SU-DHL-6 (cell line): ENCODE data around the gene HTT.
"Not testable (repeated sequence)": the region's sequence is repeated elsewhere in the genome, so short reads cannot be mapped to it uniquely, and the experiment has no call there.

ENCODE experiments used
- H2AFZ ChIP-seq: fragments of 200-600 bp; sonication (generic); 2 replicates; pipeline ENCODE4 v1.6.1; 2014; ENCODE audit warnings: low read depth, mild to moderate bottlenecking, moderate library complexity, mixed read lengths, antibody characterized with exemption, low read length; ENCODE audit not compliant: severe bottlenecking
- H3F3A ChIP-seq: fragments of 200-600 bp; shearing (Covaris generic); 2 replicates; pipeline ENCODE4 v1.6.0; 2016; ENCODE audit warnings: antibody characterized with exemption, mild to moderate bottlenecking; ENCODE audit not compliant: insufficient read depth
- H3K27ac ChIP-seq: fragments of 200-600 bp; sonication (generic); 2 replicates; pipeline ENCODE4 v1.5.1; 2016; ENCODE audit warnings: low read depth, mild to moderate bottlenecking, low read length, moderate library complexity, mixed read lengths
- H3K27me3 ChIP-seq: fragments of 200-600 bp; sonication (generic), shearing (Covaris generic); 2 replicates; pipeline ENCODE4 v1.6.0; 2014; ENCODE audit warnings: mild to moderate bottlenecking, low read length
- H3K36me3 ChIP-seq: fragments of 200-600 bp; sonication (generic); 2 replicates; pipeline ENCODE4 v1.6.1; 2014; ENCODE audit warnings: mild to moderate bottlenecking, low read length, mixed read lengths
- H3K4me2 ChIP-seq: fragments of 300-600, 200-600 bp; shearing (Covaris generic), sonication (generic); 2 replicates; pipeline ENCODE4 v1.6.0; 2014; ENCODE audit warnings: low read length, low read depth, mild to moderate bottlenecking; ENCODE audit not compliant: poor library complexity, severe bottlenecking
- H3K4me3 ChIP-seq: fragments of 200-600 bp; sonication (generic); 2 replicates; pipeline ENCODE4 v1.5.1; 2014; ENCODE audit warnings: antibody characterized with exemption, low read length, mild to moderate bottlenecking, mixed read lengths; ENCODE audit not compliant: insufficient read depth, poor library complexity, severe bottlenecking
- H3K79me2 ChIP-seq: fragments of 200-600 bp; sonication (generic); 2 replicates; pipeline ENCODE4 v1.6.1; 2014; ENCODE audit warnings: mild to moderate bottlenecking, low read length, moderate library complexity; ENCODE audit not compliant: insufficient read depth
- H3K9ac ChIP-seq: fragments of 200-600 bp; sonication (generic); 2 replicates; pipeline ENCODE4 v1.7.0; 2014; ENCODE audit warnings: mild to moderate bottlenecking, low read length
- H3K9me2 ChIP-seq: fragments of 200-600 bp; sonication (generic); replicated peaks from 2 replicates; pipeline ENCODE4 v1.6.1; 2014; ENCODE audit warnings: low read length; ENCODE audit not compliant: insufficient read depth
- H3K9me3 ChIP-seq: fragments of 200-600 bp; sonication (generic); 2 replicates; pipeline ENCODE4 v1.6.1; 2014; ENCODE audit warnings: low read length, mixed read lengths; ENCODE audit not compliant: insufficient read depth
- H4K20me1 ChIP-seq: fragments of 200-600 bp; sonication (generic); 2 replicates; pipeline ENCODE4 v1.6.1; 2014; ENCODE audit warnings: low read depth, mild to moderate bottlenecking, antibody characterized with exemption, low read length, moderate library complexity, mixed read lengths
- CTCF ChIP-seq: fragments of 200-600 bp; sonication (generic); IDR thresholded peaks from one replicate; pipeline ENCODE4 v1.5.1; 2017; ENCODE audit warnings: antibody characterized with exemption, mild to moderate bottlenecking, low read length, moderate library complexity; ENCODE audit not compliant: insufficient read depth, poor library complexity, severe bottlenecking
- EZH2phosphoT487 ChIP-seq: fragments of 200-600 bp; sonication (generic), shearing (Covaris generic); conservative IDR thresholded peaks from 2 replicates; pipeline ENCODE4 v1.6.1; 2018; ENCODE audit warnings: mild to moderate bottlenecking, antibody characterized with exemption, low read length, moderate library complexity, mixed read lengths

Gene HTT

GRCh38 chr4:3160438-3160837 is 86.0 kb downstream of the HTT start:
- no peaks in the 10 kb centered on the region for H3K27me3 ChIP-seq
- H3K79me2 ChIP-seq = no peaks in the 10 kb centered on the region
- H3K4me2 ChIP-seq = no peak overlapping the region
- H4K20me1 ChIP-seq = no peaks in the 10 kb centered on the region
- H3K36me3 ChIP-seq = peaks cover 26% of the 10 kb centered on the region
- H3K4me3 ChIP-seq = no peak overlapping the region
- H3K9me3 ChIP-seq = no peaks in the 10 kb centered on the region
- H3K9ac ChIP-seq = no peak overlapping the region
- no peaks in the 10 kb centered on the region for H3K9me2 ChIP-seq
- H2AFZ ChIP-seq = no peak overlapping the region
- TF ChIP-seq EZH2phosphoT487 (no peak), CTCF (no peak)
- no peak overlapping the region for H3K27ac ChIP-seq
- H3F3A ChIP-seq = no peaks in the 10 kb centered on the region

- H3K9me2 ChIP-seq, H2AFZ ChIP-seq: not testable (repeated sequence)
- peaks cover 26% of the 10 kb centered on the region for H3K36me3 ChIP-seq
Measured at GRCh38 chr4:3161044-3161443, 86.6 kb downstream of the HTT start.

GRCh38 chr4:3166434-3166833 is 92.0 kb downstream of the HTT start:
- H3K27ac ChIP-seq, H3K9me2 ChIP-seq, H2AFZ ChIP-seq, H4K20me1 ChIP-seq, H3K4me2 ChIP-seq, H3K27me3 ChIP-seq, H3K9ac ChIP-seq, H3K9me3 ChIP-seq, H3K4me3 ChIP-seq, H3K79me2 ChIP-seq, H3F3A ChIP-seq: not testable (repeated sequence)
- H3K36me3 ChIP-seq = peaks cover 16% of the 10 kb centered on the region; the same call in 1 of the 2 replicates

More at GRCh38 chr4:3161044-3161443, 86.6 kb downstream of the HTT start:
- not testable (repeated sequence) for H3F3A ChIP-seq, H3K9ac ChIP-seq, H4K20me1 ChIP-seq, H3K79me2 ChIP-seq, H3K27me3 ChIP-seq, H3K4me3 ChIP-seq, H3K4me2 ChIP-seq, H3K27ac ChIP-seq, H3K9me3 ChIP-seq

GRCh38 chr4:3168029-3168428 is 93.5 kb downstream of the HTT start:
- Histone ChIP-seq H3K4me3 (no peak overlapping the region), H3K27ac (no peak overlapping the region), H4K20me1 (no peaks in the 10 kb centered on the region)

More at GRCh38 chr4:3168029-3168428, 93.5 kb downstream of the HTT start:
- H3K9me3 ChIP-seq = no peaks in the 10 kb centered on the region
- peaks cover 13% of the 10 kb centered on the region; the same call in 1 of the 2 replicates for H3K36me3 ChIP-seq
- no peak overlapping the region for H3K4me2 ChIP-seq
- H2AFZ ChIP-seq = no peak overlapping the region
- H3K9ac ChIP-seq = no peak overlapping the region
- no peaks in the 10 kb centered on the region for H3K27me3 ChIP-seq
- no peak for TF ChIP-seq EZH2phosphoT487
- TF ChIP-seq CTCF = no peak
- no peaks in the 10 kb centered on the region for H3F3A ChIP-seq
- H3K9me2 ChIP-seq = no peaks in the 10 kb centered on the region
- H3K79me2 ChIP-seq = peaks cover 8% of the 10 kb centered on the region; the same call in 1 of the 2 replicates
